Endometrial microvascular endothelial cells (primary cell): ENCODE measurements around the gene ZNRF4. TPM values are rescaled to one million over a fixed set of nuclear protein-coding genes. Genes with fewer than 3 reads are reported as not detected.
"Not testable (repeated sequence)": the region's sequence is repeated elsewhere in the genome, so short reads cannot be mapped to it uniquely, and the experiment has no call there.

Experiments
- in situ Hi-C: cut with HindIII; loops from 2 replicates; pipeline ENCODE4 v1.10.0; 2017; ENCODE audit warnings: low sequenced_read_pairs, low pct_unique_long_range_greater_than_20kb; ENCODE audit errors: inconsistent ontology term
- total RNA-seq: library from RNA; depleted of rRNA; stranded (reverse); fragments of >200 nt; gene quantifications from one replicate; pipeline ENCODE4 v1.2.3, GENCODE V29; 2015; ENCODE audit errors: inconsistent ontology term

Gene ZNRF4
- total RNA-seq, 1 donor from 2014 or later, result not detected

DNA sequence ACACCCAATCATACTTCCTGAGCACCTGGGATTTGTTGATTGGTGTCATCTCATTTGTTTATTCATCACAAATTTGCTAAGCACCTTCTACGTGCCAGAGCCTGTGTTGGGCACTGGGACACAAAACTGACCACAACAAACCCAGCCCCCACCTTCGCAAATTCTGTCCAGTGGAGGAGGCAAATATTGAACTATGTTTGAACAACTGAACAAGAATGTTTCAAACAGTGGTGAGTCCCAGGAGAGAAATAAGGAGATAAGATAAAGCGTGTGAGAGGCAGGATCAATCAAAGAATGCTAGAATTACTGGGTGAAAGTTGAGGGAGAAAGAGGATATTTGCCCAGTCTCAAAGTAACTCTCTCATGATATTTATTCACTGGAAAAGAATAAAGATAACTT lies 8.7 kb downstream of the ZNRF4 start:
- in situ Hi-C loops, result no loop called here

GRCh38 chr19:5466072-5466471 lies 10.9 kb downstream of the ZNRF4 start:
- in situ Hi-C loops, result no loop called here

DNA sequence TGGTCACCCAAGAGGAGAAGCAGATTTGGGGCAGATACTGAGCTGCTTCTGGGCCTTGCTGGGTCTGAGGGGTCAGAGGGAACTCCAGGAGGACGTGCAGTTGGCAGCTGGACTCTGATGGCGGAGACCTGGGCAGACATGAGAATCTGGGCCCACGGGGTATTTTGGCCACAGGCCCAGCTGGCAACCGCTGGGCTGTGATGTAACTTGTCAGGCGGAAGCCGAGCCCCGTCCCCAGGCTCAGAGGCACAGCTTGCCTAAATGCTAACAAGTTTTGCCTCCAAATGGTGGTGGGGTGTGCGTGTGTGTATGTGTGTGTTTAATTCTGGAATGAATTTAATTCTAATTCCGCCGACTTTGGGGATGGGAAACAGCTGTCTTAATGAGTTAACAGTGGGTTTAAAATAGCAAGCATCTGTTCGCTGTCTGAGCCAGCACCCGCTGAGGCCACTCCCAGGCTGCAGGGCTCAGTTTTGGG lies 11.6 kb downstream of the ZNRF4 start:
- in situ Hi-C loops, result no loop called here

GRCh38 chr19:5470264-5470671 lies 15.1 kb downstream of the ZNRF4 start:
- in situ Hi-C loops, result no loop called here

DNA sequence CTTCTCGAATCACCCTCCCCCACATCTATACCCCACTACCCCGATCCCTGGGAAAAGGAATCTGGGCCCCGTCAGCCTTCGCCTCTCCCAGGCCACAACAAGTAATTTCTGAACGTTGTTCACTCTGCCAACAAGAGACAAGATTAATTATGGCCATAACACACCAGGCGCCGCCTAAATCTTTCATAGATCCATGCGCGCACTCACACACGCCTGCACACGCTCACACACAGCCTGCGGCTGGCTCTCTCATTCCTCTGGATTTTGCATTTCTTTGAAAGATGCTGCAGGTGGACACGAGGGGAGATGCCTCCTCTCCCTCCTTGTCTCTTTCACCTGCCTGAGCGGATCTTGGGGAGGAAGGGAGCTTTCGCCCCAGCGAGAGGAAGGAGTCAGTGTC lies 17.1 kb downstream of the ZNRF4 start:
- in situ Hi-C loops, result no loop called here

- in situ Hi-C loops, result no loop called here
Measured at GRCh38 chr19:5473646-5474045, 18.4 kb downstream of the ZNRF4 start.

DNA sequence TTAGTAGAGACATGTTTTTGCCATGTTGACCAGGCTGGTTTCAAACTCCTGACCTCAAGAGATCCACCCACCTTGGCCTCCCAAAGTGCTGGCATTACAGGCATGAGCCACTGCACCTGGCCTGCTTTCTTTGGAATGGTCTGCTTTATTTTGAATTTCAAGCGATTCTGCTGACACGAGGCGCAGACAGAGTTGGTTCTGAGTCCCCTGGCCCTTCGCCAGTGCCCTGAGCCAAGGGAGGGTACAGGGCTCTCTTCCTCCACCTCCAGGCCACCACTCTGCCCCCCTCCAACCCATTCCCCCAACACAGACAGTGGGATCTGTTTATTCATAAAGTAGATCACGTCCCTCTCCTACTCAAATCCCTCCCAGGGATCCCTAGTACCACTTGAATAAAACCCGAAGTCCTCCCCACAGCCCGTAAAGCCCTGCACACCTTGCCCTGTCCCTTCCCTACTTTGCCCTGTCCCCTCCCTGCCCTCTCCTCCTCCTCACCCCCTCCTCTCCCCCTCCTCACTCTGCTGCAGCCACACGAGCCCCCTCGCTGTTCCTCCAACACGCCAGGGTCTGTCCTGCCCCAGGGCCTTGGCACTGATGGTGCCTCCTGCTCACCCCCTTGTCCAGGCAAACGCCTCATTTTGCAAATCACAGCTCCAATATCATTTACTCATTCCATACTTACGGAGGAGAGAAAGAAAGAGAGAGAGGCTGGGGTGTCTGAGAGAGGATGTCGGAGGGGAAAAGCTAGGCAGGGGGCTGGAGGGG lies 22.4 kb downstream of the ZNRF4 start:
- in situ Hi-C loops, result no loop called here

- in situ Hi-C loops, result no loop called here
Measured at GRCh38 chr19:5478241-5478924, 23.2 kb downstream of the ZNRF4 start.

DNA sequence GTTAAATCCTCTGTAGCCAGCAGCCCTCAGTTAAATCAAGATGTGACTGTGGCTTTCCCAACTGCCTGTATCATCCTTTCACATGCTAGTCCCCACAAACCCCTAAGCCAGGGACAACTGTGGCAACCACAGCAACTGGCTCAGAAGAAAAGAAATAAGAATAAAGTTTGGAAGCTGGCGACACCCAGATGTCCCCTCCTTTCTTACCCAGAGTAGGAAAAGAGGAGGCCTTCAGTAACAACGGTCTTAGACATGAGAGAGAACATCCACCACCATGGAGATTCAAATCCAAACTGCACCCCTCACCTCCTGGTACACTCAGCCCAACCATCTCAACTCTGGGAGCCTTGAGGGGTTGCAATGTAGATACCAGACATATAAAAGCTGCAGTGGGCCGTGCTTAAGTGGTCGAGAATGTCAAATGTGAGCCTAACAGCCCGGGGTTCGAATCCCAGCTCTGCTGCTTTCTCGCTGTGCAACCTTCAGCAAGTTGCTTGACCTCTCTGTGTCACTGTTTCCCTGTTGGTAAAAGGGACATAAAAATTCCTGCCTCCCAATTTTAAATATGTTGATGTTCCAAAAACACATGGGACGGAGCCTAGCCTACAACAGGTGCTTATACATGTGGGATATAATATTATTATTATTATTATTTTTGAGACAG lies 23.8 kb downstream of the ZNRF4 start:
- in situ Hi-C loops, result no loop called here

- in situ Hi-C loops, result no loop called here
Measured at GRCh38 chr19:5479958-5480357, 24.7 kb downstream of the ZNRF4 start.

- in situ Hi-C loops, result no loop called here
Measured at GRCh38 chr19:5480427-5480836, 25.2 kb downstream of the ZNRF4 start.

- in situ Hi-C loops, result no loop called here
Measured at GRCh38 chr19:5481957-5482356, 26.7 kb downstream of the ZNRF4 start.

DNA sequence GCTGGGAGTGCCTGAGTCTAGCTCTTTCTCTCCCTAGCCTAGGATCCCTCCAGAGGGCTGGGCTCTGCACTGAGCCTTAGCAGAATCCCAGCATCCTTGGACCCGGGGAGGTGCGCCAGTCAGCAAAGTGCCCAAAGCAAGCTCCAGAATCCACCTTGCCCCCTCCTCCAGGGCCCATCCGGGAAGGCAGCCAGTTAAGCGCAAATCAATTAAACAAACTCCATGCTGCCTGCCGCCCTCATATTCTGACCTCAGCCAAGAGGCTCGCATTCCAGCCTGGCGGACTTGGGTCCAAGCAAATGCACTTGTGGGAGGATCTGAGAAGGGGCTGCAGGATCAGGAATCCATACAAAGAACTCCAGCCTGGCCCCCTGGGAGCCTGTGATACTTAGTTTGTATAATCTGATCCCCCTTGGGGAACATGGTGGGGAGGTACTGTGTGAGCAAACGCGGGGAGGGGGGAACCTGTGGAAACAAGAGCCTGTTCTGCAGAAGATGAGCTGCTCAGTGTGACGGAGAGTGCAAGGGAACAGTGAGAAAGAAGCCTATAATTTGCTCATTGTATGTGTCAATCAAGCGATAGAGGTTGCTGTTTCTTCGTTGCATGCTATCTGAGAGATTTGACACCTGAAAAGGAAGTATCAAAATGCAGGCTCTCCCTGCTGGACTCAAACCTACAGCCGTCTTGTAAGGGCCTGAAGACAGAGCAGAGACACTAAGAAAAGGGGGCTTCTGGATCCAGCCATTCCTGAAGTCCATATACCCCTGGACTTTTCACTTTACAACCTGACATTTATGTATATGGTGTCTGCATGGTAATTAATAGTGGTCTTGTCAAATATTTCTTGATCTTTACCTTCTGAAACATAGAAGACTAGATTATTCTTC lies 29.4 kb downstream of the ZNRF4 start:
- in situ Hi-C loops, result no loop called here

GRCh38 chr19:5485286-5485636 lies 30.0 kb downstream of the ZNRF4 start:
- in situ Hi-C loops, result no loop called here

- in situ Hi-C loops, result not testable (repeated sequence)
Measured at GRCh38 chr19:5485658-5486057, 30.4 kb downstream of the ZNRF4 start.

- in situ Hi-C loops, result no loop called here
Measured at GRCh38 chr19:5487222-5487621, 32.0 kb downstream of the ZNRF4 start.

DNA sequence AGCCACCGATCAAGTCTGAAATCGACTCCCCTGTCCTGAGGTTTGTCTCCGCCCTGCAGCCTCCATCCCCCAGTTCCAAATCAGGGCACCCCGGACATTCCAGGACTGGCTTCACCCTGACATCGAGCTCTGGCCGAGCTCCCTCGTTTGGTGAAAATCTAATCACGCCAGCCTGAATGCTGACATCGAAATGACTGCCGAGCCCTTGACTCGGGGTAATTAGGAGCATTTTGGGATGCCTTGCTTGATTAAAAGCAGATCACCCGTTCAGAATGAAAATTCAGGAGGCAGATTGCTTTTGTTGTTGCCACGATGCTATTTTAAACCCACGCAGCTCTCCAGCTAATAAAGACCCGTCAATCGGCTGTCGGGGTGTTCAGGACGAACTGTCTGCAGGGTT lies 34.3 kb downstream of the ZNRF4 start:
- in situ Hi-C loops, result no loop called here

GRCh38 chr19:5491565-5491964 lies 36.3 kb downstream of the ZNRF4 start:
- in situ Hi-C loops, result no loop called here

DNA sequence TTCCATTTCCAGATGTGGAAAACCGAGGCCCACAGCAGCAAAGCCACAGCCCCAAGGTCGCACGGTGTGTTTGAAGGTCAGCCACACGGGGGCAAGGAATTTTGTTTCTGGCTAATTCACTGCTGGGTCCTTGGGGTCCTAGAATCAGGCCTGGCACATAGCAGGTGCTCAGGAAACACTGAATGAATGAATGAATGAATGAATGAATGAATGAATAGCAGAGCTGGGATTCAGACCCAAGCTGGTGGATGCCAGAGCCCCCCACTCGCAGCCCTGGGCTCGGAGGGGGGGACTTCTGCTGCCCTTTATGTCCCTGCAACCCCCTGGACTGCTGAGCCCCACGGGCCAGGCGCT lies 37.0 kb downstream of the ZNRF4 start:
- in situ Hi-C loops, result no loop called here
